Breast epithelium (tissue), 4 donors: ENCODE results near the gene GUCA2B. TPM values are rescaled to one million over a fixed set of nuclear protein-coding genes. Genes with fewer than 3 reads are reported as not detected.

Experiments
- DNase-seq, 2 donors: peaks; one replicate each; pipeline ENCODE4 v3.0.0-alpha.2; 2019; ENCODE audit warnings: low spot score in 2 of 2
- H3K27ac ChIP-seq, 2 donors: fragments of 200-600 bp; sonication (generic) in 1 of 2; one replicate each; pipeline ENCODE4 v1.5.1; 2016 to 2019; ENCODE audit warnings: mild to moderate bottlenecking in 1 of 2
- H3K27me3 ChIP-seq, 2 donors: fragments of 200-600 bp; sonication (generic) in 1 of 2; one replicate each; pipeline versions ENCODE4 v1.5.1 to v1.6.0; 2017 to 2019; ENCODE audit warnings: control low read depth in 1 of 2, mild to moderate bottlenecking in 1 of 2
- H3K36me3 ChIP-seq: fragments of 200-600 bp; one replicate; pipeline ENCODE4 v1.5.1; 2019
- H3K4me1 ChIP-seq, 2 donors: fragments of 200-600 bp; sonication (generic); one replicate each; pipeline ENCODE4 v1.5.1; 2016 to 2019; ENCODE audit warnings: control low read depth in 1 of 2
- H3K4me3 ChIP-seq, 3 donors: fragments of 200-600 bp; sonication (generic); 1 replicate in 2 of 3; 2 replicates in 1 of 3; pipeline ENCODE4 v1.5.1; 2016 to 2019; ENCODE audit warnings: mild to moderate bottlenecking in 3 of 3, moderate library complexity in 2 of 3
- H3K9me3 ChIP-seq, 2 donors: fragments of 200-600 bp; sonication (generic) in 1 of 2; one replicate each; pipeline ENCODE4 v1.5.1; 2016 to 2019; ENCODE audit warnings: control low read depth in 1 of 2
- POLR2A ChIP-seq: fragments of 450-650 bp; IDR thresholded peaks from one replicate; pipeline ENCODE4 v1.6.1; 2016; ENCODE audit warnings: antibody characterized with exemption, mild to moderate bottlenecking, moderate library complexity
- POLR2AphosphoS5 ChIP-seq, 3 donors: sonication (generic); formaldehyde crosslinking; IDR thresholded peaks; one replicate each; pipeline ENCODE4 v1.6.1; 2017; ENCODE audit warnings: antibody characterized with exemption in 3 of 3
- intact Hi-C: fragments of 100-400 bp; cut with DNase I; formaldehyde crosslinking; loops from one replicate; pipeline ENCODE4 v1.15.1; 2023; ENCODE audit warnings: low total_unique reads
- total RNA-seq, 3 donors: library from RNA; depleted of rRNA; stranded (reverse); fragments of >200 nt; gene quantifications; one replicate each; pipeline ENCODE4 v1.1.0, GENCODE V29; 2016
- TF ChIP-seq, protein P1 (sequence below), 3 donors: fragments of 450-650 bp; IDR thresholded peaks; one replicate each; pipeline ENCODE4 v1.5.1; 2016 to 2017; ENCODE audit warnings: antibody characterized with exemption in 3 of 3, mild to moderate bottlenecking in 3 of 3, moderate library complexity in 3 of 3

The GUCA2B gene
- total RNA-seq, 3 donors from 2014 or later, result not detected

DNA sequence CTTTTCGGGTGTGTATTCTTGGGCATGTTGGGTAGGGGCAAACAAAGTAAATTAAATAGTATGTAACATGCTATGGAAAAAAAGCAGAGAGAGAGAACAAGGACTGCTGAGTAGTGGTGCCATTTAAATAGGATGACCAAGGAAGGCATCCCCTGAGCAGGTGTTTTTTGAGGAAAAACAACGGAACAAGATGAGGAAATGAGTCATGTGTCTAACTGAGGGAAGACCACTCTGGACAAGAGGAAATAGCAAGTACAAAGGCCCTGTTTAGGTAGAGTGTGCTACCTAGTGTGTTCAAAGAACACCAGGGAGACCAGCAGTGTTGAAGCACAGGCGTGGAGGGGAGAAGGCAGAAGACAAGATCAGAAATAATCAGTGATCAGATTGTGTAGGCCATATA, 31.4 kb downstream of the GUCA2B start:
- H3K27ac ChIP-seq, result no peak overlapping the region
- no peaks in the 10 kb centered on the region for H3K9me3 ChIP-seq
- intact Hi-C loops, result no loop called here

GRCh38 chr1:42186152-42186551, 32.9 kb downstream of the GUCA2B start:
- no peaks in the 10 kb centered on the region for H3K4me1 ChIP-seq
- H3K9me3 ChIP-seq, result no peaks in the 10 kb centered on the region
- no peak overlapping the region for H3K27ac ChIP-seq
- TF ChIP-seq POLR2A, result no peak
- H3K4me3 ChIP-seq, result no peak overlapping the region
- H3K36me3 ChIP-seq, result no peaks in the 10 kb centered on the region
- intact Hi-C loops, result no loop called here
- DNase-seq, result no peak
- H3K27me3 ChIP-seq, result no peaks in the 10 kb centered on the region

More for the DNA sequence above, 31.4 kb downstream of the GUCA2B start:
- no peaks in the 10 kb centered on the region for H3K27me3 ChIP-seq
- TF ChIP-seq, protein P1, sequence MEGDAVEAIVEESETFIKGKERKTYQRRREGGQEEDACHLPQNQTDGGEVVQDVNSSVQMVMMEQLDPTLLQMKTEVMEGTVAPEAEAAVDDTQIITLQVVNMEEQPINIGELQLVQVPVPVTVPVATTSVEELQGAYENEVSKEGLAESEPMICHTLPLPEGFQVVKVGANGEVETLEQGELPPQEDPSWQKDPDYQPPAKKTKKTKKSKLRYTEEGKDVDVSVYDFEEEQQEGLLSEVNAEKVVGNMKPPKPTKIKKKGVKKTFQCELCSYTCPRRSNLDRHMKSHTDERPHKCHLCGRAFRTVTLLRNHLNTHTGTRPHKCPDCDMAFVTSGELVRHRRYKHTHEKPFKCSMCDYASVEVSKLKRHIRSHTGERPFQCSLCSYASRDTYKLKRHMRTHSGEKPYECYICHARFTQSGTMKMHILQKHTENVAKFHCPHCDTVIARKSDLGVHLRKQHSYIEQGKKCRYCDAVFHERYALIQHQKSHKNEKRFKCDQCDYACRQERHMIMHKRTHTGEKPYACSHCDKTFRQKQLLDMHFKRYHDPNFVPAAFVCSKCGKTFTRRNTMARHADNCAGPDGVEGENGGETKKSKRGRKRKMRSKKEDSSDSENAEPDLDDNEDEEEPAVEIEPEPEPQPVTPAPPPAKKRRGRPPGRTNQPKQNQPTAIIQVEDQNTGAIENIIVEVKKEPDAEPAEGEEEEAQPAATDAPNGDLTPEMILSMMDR (IDR thresholded peaks at IDR 0.05), result no peak
- TF ChIP-seq POLR2AphosphoS5 (IDR thresholded peaks at IDR 0.05), result no peak
- TF ChIP-seq POLR2A, result no peak
- no peak overlapping the region for H3K4me3 ChIP-seq
- no peaks in the 10 kb centered on the region for H3K4me1 ChIP-seq
- H3K36me3 ChIP-seq, result no peaks in the 10 kb centered on the region
- no peak for DNase-seq

DNA sequence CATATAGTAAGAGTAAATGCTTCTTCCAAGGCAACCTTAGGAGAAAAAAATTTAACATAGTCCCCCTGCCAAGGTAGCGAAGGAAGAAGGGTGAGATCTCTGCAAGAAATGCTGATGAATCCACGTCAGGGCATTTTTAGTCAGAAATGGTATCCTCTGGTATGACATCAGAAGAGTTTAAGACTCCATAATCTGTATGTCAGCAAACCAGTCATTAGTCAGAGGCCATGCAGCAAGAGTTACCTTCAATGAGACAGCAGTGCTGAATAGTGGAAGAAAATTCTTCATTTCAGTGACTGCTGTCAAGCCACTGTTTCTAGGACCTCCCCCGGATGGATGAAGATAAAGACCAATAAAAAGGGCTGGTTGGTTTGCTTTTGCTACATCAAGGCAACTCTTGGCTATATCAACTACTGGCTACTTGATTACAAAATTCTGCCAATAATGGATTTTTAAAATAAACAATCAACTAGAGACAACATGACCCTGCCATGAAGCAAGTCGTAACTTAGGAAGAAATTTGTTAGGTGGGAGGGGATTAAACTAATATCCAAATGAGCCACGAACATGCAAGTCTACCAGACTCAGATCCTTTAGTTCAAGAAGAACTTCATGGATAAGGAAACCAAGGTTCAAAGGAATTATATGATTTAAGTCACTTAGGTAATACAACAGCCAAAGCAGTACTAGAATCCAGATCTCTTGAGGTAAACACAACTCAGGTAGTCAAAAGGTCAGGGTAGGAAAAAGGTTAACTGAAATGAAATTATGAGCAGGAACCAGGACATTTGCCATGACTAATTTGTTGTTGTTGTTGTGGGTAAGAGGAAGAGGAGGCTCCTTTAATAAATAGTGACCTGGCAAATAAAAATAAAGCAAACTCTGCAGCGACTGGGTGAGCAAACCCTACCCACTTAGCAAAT, 37.0 kb downstream of the GUCA2B start:
- Histone ChIP-seq H3K4me1 (no peaks in the 10 kb centered on the region), H3K9me3 (no peaks in the 10 kb centered on the region), H3K27ac (no peak overlapping the region), H3K4me3 (no peak overlapping the region), H3K27me3 (no peaks in the 10 kb centered on the region), H3K36me3 (no peaks in the 10 kb centered on the region)
- intact Hi-C loops, result no loop called here
- TF ChIP-seq, protein P1 (IDR thresholded peaks at IDR 0.05), result no peak
- TF ChIP-seq POLR2AphosphoS5 (IDR thresholded peaks at IDR 0.05) (no peak), POLR2A (no peak)
- no peak for DNase-seq

DNA sequence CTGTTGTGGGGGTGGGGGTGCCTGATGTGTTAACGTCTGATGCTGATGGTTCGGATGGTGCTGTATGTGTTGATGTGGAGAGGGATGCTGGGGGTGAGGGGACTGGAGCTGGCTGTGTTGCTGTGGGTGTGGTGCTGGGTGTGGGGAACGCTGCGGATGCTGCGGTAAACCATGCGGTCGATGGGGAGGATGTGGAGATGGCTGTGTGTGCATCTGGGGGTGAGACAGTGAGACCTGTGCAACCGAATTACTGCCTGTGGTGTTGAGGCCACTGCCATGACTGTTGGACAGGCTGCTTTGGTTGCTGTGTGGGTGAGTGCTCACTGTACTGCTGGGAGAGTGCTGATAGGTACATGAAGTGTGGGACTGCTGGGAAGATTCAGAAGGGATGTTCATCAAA, 38.1 kb downstream of the GUCA2B start:
- Histone ChIP-seq H3K27me3 (no peaks in the 10 kb centered on the region), H3K4me1 (no peaks in the 10 kb centered on the region), H3K36me3 (no peaks in the 10 kb centered on the region), H3K4me3 (no peak overlapping the region), H3K27ac (no peak overlapping the region), H3K9me3 (no peaks in the 10 kb centered on the region)
- DNase-seq, result no peak
- TF ChIP-seq POLR2A (no peak), POLR2AphosphoS5 (IDR thresholded peaks at IDR 0.05) (no peak)
- TF ChIP-seq, protein P1 (IDR thresholded peaks at IDR 0.05), result no peak
- intact Hi-C loops, result no loop called here

- Histone ChIP-seq H3K36me3 (no peaks in the 10 kb centered on the region), H3K27ac (no peak overlapping the region), H3K27me3 (no peaks in the 10 kb centered on the region), H3K4me3 (no peak overlapping the region), H3K9me3 (no peaks in the 10 kb centered on the region), H3K4me1 (no peaks in the 10 kb centered on the region)
- no peak for DNase-seq
- intact Hi-C loops, result no loop called here
- TF ChIP-seq POLR2A, result no peak
- TF ChIP-seq, protein P1 (IDR thresholded peaks at IDR 0.05), result no peak
- TF ChIP-seq POLR2AphosphoS5 (IDR thresholded peaks at IDR 0.05), result no peak
Measured at GRCh38 chr1:42192106-42192505, 38.9 kb downstream of the GUCA2B start.
